HL-60 (cell line): ENCODE results near the gene TRDMT1.

ENCODE experiments used
- DNase-seq, 2 experiments: peaks; one replicate each; pipeline ENCODE4 v3.0.0-alpha.2; 2010 to 2020; ENCODE audit warnings: low read depth in 1 of 2, low spot score in 1 of 2
- H3K27ac ChIP-seq: fragments of 250-450 bp; sonication (Bioruptor Pico); replicated peaks from 2 replicates; pipeline ENCODE4 v1.5.1; 2020; ENCODE audit warnings: mild to moderate bottlenecking, moderate library complexity
- H3K27me3 ChIP-seq: fragments of 250-450 bp; sonication (Bioruptor Pico); 2 replicates; pipeline ENCODE4 v1.5.1; 2021; ENCODE audit warnings: mild to moderate bottlenecking, moderate library complexity; ENCODE audit not compliant: insufficient read depth, poor library complexity, severe bottlenecking
- H3K4me3 ChIP-seq: replicated peaks from 2 replicates; pipeline ENCODE4 v1.5.1; 2011; ENCODE audit warnings: mild to moderate bottlenecking, control low read depth, low read length; ENCODE audit not compliant: insufficient read depth
- GABPA ChIP-seq: IDR thresholded peaks from 2 replicates; pipeline ENCODE4 v1.6.1; 2012; ENCODE audit warnings: low read depth
- POLR2AphosphoS5 ChIP-seq: IDR thresholded peaks from 2 replicates; pipeline ENCODE4 v1.6.1; 2012; ENCODE audit warnings: low read depth
- SPI1 ChIP-seq: IDR thresholded peaks from 2 replicates; pipeline ENCODE4 v1.6.1; 2012; ENCODE audit warnings: low read depth, mild to moderate bottlenecking, borderline replicate concordance
- TF ChIP-seq, protein P1 (sequence below): IDR thresholded peaks from 2 replicates; pipeline ENCODE4 v1.6.1; 2012; ENCODE audit warnings: low read depth; ENCODE audit not compliant: insufficient replicate concordance
- TF ChIP-seq, protein P2 (sequence below): IDR thresholded peaks from one replicate; pipeline ENCODE4 v1.5.1; 2011; ENCODE audit warnings: low read length, control low read depth, inconsistent platforms; ENCODE audit not compliant: insufficient read depth

The TRDMT1 gene

DNA sequence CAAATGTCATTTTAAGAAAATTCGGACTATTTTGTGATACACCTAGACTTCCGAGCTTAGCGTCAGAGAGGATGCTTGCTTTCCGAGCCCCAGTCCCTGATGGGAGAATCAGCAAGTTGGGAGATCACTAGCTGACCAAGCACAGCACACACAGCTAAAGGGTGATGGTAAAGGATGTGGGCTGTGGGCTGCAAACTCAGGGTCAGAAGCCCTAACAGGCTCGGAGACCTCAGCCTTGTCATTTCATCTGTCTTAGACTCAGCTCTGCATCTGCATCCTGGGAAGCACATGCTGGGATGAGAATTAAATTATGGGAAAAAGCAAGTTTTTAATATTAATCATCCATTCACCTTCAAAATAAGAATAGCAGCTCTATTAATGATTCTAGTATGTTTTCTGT is 75.1 kb downstream of the TRDMT1 start:
- H3K4me3 ChIP-seq = no peak overlapping the region
- no peaks in the 10 kb centered on the region for H3K27me3 ChIP-seq
- H3K27ac ChIP-seq = no peak overlapping the region
- TF ChIP-seq SPI1 (no peak), POLR2AphosphoS5 (no peak), GABPA (no peak)
- TF ChIP-seq, protein P1, sequence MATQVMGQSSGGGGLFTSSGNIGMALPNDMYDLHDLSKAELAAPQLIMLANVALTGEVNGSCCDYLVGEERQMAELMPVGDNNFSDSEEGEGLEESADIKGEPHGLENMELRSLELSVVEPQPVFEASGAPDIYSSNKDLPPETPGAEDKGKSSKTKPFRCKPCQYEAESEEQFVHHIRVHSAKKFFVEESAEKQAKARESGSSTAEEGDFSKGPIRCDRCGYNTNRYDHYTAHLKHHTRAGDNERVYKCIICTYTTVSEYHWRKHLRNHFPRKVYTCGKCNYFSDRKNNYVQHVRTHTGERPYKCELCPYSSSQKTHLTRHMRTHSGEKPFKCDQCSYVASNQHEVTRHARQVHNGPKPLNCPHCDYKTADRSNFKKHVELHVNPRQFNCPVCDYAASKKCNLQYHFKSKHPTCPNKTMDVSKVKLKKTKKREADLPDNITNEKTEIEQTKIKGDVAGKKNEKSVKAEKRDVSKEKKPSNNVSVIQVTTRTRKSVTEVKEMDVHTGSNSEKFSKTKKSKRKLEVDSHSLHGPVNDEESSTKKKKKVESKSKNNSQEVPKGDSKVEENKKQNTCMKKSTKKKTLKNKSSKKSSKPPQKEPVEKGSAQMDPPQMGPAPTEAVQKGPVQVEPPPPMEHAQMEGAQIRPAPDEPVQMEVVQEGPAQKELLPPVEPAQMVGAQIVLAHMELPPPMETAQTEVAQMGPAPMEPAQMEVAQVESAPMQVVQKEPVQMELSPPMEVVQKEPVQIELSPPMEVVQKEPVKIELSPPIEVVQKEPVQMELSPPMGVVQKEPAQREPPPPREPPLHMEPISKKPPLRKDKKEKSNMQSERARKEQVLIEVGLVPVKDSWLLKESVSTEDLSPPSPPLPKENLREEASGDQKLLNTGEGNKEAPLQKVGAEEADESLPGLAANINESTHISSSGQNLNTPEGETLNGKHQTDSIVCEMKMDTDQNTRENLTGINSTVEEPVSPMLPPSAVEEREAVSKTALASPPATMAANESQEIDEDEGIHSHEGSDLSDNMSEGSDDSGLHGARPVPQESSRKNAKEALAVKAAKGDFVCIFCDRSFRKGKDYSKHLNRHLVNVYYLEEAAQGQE = no peak
- TF ChIP-seq, protein P2, sequence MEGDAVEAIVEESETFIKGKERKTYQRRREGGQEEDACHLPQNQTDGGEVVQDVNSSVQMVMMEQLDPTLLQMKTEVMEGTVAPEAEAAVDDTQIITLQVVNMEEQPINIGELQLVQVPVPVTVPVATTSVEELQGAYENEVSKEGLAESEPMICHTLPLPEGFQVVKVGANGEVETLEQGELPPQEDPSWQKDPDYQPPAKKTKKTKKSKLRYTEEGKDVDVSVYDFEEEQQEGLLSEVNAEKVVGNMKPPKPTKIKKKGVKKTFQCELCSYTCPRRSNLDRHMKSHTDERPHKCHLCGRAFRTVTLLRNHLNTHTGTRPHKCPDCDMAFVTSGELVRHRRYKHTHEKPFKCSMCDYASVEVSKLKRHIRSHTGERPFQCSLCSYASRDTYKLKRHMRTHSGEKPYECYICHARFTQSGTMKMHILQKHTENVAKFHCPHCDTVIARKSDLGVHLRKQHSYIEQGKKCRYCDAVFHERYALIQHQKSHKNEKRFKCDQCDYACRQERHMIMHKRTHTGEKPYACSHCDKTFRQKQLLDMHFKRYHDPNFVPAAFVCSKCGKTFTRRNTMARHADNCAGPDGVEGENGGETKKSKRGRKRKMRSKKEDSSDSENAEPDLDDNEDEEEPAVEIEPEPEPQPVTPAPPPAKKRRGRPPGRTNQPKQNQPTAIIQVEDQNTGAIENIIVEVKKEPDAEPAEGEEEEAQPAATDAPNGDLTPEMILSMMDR = no peak
- DNase-seq = no peak

DNA sequence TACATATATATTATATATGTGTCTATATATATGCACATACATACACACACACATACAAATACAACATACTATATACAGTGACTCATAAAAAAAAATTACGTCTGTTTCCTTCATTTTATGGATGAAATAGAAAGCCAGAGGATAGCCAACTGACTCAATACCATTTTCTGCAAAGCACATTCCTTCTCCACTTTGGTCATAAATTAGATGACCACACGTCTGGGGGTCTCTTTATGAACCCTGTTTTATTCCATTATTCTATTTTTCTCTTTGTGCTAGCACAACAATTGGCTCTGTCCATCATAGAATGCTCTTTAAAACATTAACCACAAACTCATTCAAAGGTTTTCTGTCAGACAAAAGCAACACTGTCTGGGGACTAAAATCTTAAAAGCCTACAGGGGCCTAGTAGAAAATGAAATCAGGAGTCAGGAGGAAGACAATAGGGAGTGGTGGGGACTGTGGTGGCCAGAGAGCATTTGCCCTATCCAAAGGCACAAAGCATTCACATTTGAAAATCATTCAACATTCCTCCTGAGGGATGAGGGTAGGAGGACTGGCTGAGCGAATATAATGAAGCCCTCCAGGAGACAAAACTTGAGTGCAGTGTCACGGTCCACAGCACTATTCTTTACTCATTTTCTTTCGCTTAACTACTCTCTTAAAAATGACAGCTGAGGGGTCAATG is 76.1 kb downstream of the TRDMT1 start:
- Histone ChIP-seq H3K4me3 (no peak overlapping the region), H3K27me3 (no peaks in the 10 kb centered on the region), H3K27ac (no peak overlapping the region)
- TF ChIP-seq, protein P2 = no peak
- TF ChIP-seq GABPA (no peak), POLR2AphosphoS5 (no peak), SPI1 (no peak)
- TF ChIP-seq, protein P1 = no peak
- DNase-seq = no peak

DNA sequence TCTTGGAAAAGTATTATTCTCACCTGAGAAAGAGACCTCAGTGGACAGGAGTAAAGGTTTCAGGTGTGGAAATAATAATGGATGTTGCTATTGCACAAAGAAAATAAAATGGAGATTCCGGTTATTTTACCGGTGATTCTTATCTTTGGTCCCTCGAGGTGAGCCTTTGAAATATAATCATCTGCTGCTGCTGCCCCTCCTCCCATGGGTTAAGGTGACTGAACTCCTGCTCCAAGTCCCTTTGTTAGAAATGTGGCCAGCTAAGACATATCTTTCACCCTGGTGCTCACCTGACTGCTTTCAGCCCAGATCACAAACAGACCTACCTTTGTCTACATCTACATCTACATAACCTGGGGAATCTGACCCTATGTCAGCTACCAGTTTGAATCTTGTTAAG is 77.5 kb downstream of the TRDMT1 start:
- no peak for DNase-seq
- TF ChIP-seq GABPA = no peak
- TF ChIP-seq, protein P2 = no peak
- TF ChIP-seq SPI1 = no peak
- TF ChIP-seq, protein P1 = no peak
- TF ChIP-seq POLR2AphosphoS5 = no peak
- Histone ChIP-seq H3K27me3 (no peaks in the 10 kb centered on the region), H3K4me3 (no peak overlapping the region), H3K27ac (no peak overlapping the region)
